Smooth muscle cell (in vitro differentiated cells): ENCODE data around the gene PIK3R1. TPM values are rescaled to one million over a fixed set of nuclear protein-coding genes. Genes with fewer than 3 reads are reported as not detected.

Experiments used
- DNase-seq: peaks from one replicate; lab custom pipeline; 2025; ENCODE audit not compliant: unreplicated experiment; lab: John Stamatoyannopoulos, UW
- H2AFZ ChIP-seq: fragments of 200-600 bp; sonication (generic); 2 replicates; pipeline ENCODE4 v1.6.0; 2016; ENCODE audit warnings: antibody characterized with exemption, low read depth, mild to moderate bottlenecking
- H3F3A ChIP-seq: fragments of 200-600 bp; sonication (generic); 2 replicates; pipeline ENCODE4 v1.6.0; 2017; ENCODE audit warnings: antibody characterized with exemption, low read depth
- H3K27ac ChIP-seq: fragments of 200-600 bp; sonication (generic); 2 replicates; pipeline ENCODE4 v1.5.1; 2016; ENCODE audit warnings: low read depth, mild to moderate bottlenecking
- H3K27me3 ChIP-seq: fragments of 200-600 bp; sonication (generic); 2 replicates; pipeline ENCODE4 v1.6.1; 2016; ENCODE audit warnings: low read depth, mild to moderate bottlenecking
- H3K36me3 ChIP-seq: fragments of 200-600 bp; sonication (generic); 2 replicates; pipeline ENCODE4 v1.5.1; 2016; ENCODE audit warnings: low read depth
- H3K4me1 ChIP-seq: fragments of 200-600 bp; sonication (generic); 2 replicates; pipeline ENCODE4 v1.5.1; 2016; ENCODE audit warnings: low read depth
- H3K4me2 ChIP-seq: fragments of 200-600 bp; sonication (generic); 2 replicates; pipeline ENCODE4 v1.6.0; 2016; ENCODE audit warnings: mild to moderate bottlenecking
- H3K4me3 ChIP-seq: fragments of 200-600 bp; sonication (generic); 2 replicates; pipeline ENCODE4 v1.5.1; 2016; ENCODE audit warnings: mild to moderate bottlenecking
- H3K79me2 ChIP-seq: fragments of 200-600 bp; sonication (generic); 2 replicates; pipeline ENCODE4 v1.6.0; 2016; ENCODE audit warnings: low read depth, mild to moderate bottlenecking
- H3K9ac ChIP-seq: fragments of 200-600 bp; sonication (generic); 2 replicates; pipeline ENCODE4 v1.6.0; 2016; ENCODE audit warnings: low read depth
- H3K9me3 ChIP-seq: fragments of 200-600 bp; sonication (generic); replicated peaks from 2 replicates; pipeline ENCODE4 v1.5.1; 2016; ENCODE audit warnings: low read depth
- H4K20me1 ChIP-seq: fragments of 200-600 bp; sonication (generic); 2 replicates; pipeline ENCODE4 v1.6.0; 2016; ENCODE audit warnings: low read depth
- CTCF ChIP-seq: fragments of 200-600 bp; sonication (generic); IDR thresholded peaks from 2 replicates; pipeline ENCODE4 v1.5.1; 2017; ENCODE audit warnings: borderline replicate concordance, mild to moderate bottlenecking, antibody characterized with exemption; ENCODE audit not compliant: insufficient read depth, poor library complexity, severe bottlenecking
- WGBS: methylation state at CpG from one replicate; pipeline ENCODE4 v1.1.7; 2016; ENCODE audit warnings: low lambda C conversion rate; 5-methylcytosine and 5-hydroxymethylcytosine counted together
- polyA plus RNA-seq: library from polyadenylated mRNA; unstranded; fragments of >200 nt; fragmentation: Nextera tagmentation; extraction: Ambion mirVana; gene quantifications from 2 replicates; pipeline ENCODE4 v1.2.1, GENCODE V29; 2016
- total RNA-seq: library from RNA; depleted of rRNA; stranded (reverse); fragments of >200 nt; gene quantifications from 2 replicates; pipeline ENCODE4 v1.2.3, GENCODE V29; 2014

Gene PIK3R1
- total and polyA plus RNA-seq, 2 experiments from 2014 or later = 5.3 to 63.6 TPM

- no peaks in the 10 kb centered on the region for H3K36me3 ChIP-seq
- no peaks in the 10 kb centered on the region for H4K20me1 ChIP-seq
- no peak for TF ChIP-seq CTCF
- H3F3A ChIP-seq = no peaks in the 10 kb centered on the region
- H3K4me1 ChIP-seq = no peaks in the 10 kb centered on the region
- no peak overlapping the region for H3K4me2 ChIP-seq
- DNase-seq = no peak
- no peaks in the 10 kb centered on the region for H3K9me3 ChIP-seq
- no peak overlapping the region for H3K27ac ChIP-seq
- WGBS = 86% methylated on average over 1 of the region's 1 CpG
- H3K27me3 ChIP-seq = no peaks in the 10 kb centered on the region
- no peak overlapping the region for H3K9ac ChIP-seq
- no peaks in the 10 kb centered on the region for H3K79me2 ChIP-seq
- no peak overlapping the region for H2AFZ ChIP-seq
- no peak overlapping the region for H3K4me3 ChIP-seq
These were observed 109.6 kb downstream of the PIK3R1 start for GRCh38 chr5:68325065-68325580.

GRCh38 chr5:68329554-68330255 lies 114.1 kb downstream of the PIK3R1 start:
- WGBS = 86% methylated on average over 6 of the region's 6 CpGs
- no peak for DNase-seq
- no peaks in the 10 kb centered on the region for H3K4me1 ChIP-seq

GRCh38 chr5:68330574-68330973 lies 115.0 kb downstream of the PIK3R1 start:
- no peaks in the 10 kb centered on the region for H3F3A ChIP-seq
- no peak overlapping the region for H3K9ac ChIP-seq
- H3K36me3 ChIP-seq = no peaks in the 10 kb centered on the region
- no peak for TF ChIP-seq CTCF
- no peaks in the 10 kb centered on the region for H3K79me2 ChIP-seq
- H2AFZ ChIP-seq = no peak overlapping the region
- DNase-seq = no peak
- H3K4me3 ChIP-seq = no peak overlapping the region
- H3K27ac ChIP-seq = no peak overlapping the region
- no peaks in the 10 kb centered on the region for H3K27me3 ChIP-seq
- no peaks in the 10 kb centered on the region for H3K9me3 ChIP-seq
- no peaks in the 10 kb centered on the region for H3K4me1 ChIP-seq
- no peak overlapping the region for H3K4me2 ChIP-seq
- WGBS = 77% methylated on average over 1 of the region's 1 CpG
- no peaks in the 10 kb centered on the region for H4K20me1 ChIP-seq

More at GRCh38 chr5:68329554-68330255, 114.1 kb downstream of the PIK3R1 start:
- no peaks in the 10 kb centered on the region for H3F3A ChIP-seq
- no peak overlapping the region for H3K27ac ChIP-seq
- H3K4me2 ChIP-seq = no peak overlapping the region
- no peaks in the 10 kb centered on the region for H3K79me2 ChIP-seq
- H3K9ac ChIP-seq = no peak overlapping the region
- TF ChIP-seq CTCF = no peak
- no peak overlapping the region for H3K4me3 ChIP-seq
- H3K9me3 ChIP-seq = no peaks in the 10 kb centered on the region
- no peaks in the 10 kb centered on the region for H3K27me3 ChIP-seq
- H2AFZ ChIP-seq = no peak overlapping the region
- no peaks in the 10 kb centered on the region for H4K20me1 ChIP-seq
- no peaks in the 10 kb centered on the region for H3K36me3 ChIP-seq
